C4-2B (cell line): ENCODE results near the gene GALNT10.

ENCODE experiments used
- H3K27ac ChIP-seq: fragments of 450-650 bp; 2 replicates; pipeline ENCODE4 v1.5.1; 2017
- ZFX ChIP-seq: fragments of 450-650 bp; IDR thresholded peaks from 2 replicates; pipeline ENCODE4 v1.6.1; 2017
- TF ChIP-seq, protein P1 (sequence below): fragments of 450-650 bp; conservative IDR thresholded peaks from 2 replicates; pipeline ENCODE4 v1.5.1; 2017; ENCODE audit warnings: mild to moderate bottlenecking

The GALNT10 gene

DNA sequence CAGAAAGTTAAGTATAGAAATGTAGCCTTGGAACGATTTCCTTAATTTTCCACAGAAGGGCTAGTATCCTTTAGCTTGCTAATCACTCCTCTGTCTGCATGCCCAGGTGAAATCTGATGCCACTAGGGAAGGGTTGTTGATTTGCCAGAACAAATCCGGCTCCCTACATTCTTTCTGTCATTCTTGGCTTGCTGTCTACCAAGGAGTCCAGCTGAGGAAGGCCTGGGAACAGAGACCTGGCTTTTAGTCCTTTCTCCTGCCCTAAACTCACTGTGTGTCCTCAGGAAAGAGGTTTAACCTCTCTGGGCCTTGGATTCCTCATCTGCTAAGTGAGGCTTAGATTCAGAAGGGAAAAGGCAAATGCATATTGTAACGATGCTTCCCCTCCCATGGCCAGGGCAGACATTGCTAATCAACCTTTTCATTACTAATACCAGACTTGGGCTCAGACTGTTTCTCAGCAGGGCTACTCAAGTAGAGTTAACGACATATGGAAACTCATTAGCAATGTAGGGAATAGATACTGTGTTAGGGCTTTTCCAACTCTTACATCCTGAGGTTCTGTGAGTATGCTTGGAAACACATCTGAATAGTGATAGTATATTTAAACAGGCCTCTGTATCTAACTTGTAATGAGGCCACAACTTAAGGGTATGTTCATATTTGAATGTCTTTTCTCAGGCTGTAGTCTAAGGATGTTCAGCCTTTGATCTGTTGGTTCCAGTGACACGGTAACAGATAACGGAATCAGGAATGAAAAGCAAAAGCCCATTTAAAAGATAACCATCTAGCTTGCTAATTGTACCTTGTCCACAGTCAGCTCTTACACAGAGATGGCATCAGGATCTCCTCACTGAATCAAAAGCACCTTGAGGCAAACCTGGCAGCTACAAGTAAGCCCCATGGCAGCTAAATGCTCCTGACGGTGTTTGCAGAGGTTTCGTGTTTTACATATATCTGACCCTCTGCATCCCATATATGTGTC lies 4.1 kb downstream of the GALNT10 start:
- TF ChIP-seq, protein P1, sequence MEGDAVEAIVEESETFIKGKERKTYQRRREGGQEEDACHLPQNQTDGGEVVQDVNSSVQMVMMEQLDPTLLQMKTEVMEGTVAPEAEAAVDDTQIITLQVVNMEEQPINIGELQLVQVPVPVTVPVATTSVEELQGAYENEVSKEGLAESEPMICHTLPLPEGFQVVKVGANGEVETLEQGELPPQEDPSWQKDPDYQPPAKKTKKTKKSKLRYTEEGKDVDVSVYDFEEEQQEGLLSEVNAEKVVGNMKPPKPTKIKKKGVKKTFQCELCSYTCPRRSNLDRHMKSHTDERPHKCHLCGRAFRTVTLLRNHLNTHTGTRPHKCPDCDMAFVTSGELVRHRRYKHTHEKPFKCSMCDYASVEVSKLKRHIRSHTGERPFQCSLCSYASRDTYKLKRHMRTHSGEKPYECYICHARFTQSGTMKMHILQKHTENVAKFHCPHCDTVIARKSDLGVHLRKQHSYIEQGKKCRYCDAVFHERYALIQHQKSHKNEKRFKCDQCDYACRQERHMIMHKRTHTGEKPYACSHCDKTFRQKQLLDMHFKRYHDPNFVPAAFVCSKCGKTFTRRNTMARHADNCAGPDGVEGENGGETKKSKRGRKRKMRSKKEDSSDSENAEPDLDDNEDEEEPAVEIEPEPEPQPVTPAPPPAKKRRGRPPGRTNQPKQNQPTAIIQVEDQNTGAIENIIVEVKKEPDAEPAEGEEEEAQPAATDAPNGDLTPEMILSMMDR = no peak
- TF ChIP-seq ZFX = no peak
- peak overlapping the region; percentile 46; the same call in 1 of the 2 replicates for H3K27ac ChIP-seq

DNA sequence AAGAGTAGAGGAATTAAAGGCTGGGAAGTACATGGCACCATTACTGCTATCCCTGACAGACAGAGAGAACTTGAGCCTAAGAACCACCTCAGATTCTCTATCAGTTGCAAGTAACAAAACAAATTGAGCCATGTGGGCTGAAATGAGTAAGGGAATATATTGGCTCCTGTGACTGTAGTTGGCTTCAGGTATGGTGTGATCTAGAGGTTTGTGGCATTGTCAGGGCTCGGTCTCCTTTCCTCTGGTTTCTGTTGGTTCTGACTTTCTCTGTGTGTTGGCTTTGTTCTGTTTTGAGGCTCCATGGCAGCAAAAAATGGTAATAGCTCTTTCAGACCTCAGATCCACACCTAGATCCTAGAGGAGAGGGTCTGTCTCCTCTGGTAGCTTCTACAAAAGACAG lies 5.7 kb downstream of the GALNT10 start:
- H3K27ac ChIP-seq = no peak overlapping the region
- TF ChIP-seq ZFX = no peak
- TF ChIP-seq, protein P1 = no peak

DNA sequence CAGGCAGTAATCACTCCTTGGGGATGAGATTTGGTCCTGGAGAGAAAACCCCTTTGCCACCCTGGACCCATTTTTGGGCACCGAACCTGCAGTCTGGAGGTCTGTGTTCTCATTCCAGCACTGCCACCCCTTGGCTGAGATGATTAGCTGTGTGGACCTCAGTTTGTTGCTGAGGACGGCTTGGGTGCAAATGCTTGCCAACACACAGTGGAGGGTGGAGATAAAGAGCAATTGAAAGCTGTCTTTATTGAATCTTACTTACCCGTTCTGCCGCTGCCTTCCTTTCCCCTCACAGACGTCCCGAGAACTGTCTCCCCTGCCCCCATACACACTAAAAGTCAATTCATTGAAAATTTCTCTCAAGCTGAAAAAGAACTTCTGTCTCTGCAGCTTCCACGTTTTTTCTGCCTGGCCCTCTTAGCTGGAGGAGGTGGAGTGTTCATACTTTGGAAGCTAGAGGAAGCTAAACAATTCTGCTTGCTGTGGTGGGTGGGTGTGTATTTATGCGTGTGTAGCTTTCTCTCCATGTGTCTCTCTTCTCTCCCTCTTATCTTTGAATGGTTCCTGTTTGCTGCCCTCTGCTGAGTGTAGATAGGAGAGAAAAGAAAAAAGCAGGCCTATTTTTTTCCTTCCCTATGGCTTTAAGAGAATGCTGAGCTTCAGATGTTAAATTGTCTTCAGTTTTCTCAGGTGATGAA lies 6.6 kb downstream of the GALNT10 start:
- TF ChIP-seq ZFX = no peak
- TF ChIP-seq, protein P1 = no peak; the same call in 1 of the 2 replicates
- no peak overlapping the region for H3K27ac ChIP-seq

DNA sequence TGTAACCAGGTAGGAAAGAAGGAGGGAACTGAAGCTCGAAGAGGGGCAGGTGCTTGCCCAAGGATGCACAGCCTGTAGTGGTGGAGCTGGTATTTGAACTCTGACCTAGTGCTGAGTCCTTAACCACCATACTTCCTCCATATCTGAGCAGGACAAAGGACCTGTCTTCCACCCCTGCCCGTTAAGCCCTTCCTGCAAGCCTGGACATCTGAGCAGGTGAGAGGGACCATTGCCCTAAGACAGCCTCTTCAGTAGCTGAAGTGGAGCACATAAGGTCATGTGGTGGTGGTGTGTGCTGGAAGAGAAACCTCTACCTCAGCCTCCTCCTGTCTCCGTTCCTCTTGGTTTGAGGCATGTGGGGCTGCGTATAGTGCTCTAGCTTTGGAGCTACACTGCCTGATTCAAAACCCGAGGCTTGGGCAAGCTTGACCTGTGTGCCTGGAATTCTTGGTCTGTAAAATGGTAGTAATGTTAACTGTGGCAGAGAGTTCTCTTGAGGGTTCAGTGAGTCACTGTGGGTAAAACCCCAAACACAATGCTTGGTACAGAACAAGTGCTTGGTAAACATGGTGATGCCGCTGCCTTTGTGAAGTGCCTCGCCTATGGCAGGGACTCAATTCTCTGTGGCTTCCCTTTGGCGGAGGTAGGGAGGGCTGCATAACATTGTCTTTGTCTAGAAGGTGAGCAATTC lies 7.4 kb downstream of the GALNT10 start:
- TF ChIP-seq, protein P1 = no peak
- no peak for TF ChIP-seq ZFX
- H3K27ac ChIP-seq = no peak overlapping the region

DNA sequence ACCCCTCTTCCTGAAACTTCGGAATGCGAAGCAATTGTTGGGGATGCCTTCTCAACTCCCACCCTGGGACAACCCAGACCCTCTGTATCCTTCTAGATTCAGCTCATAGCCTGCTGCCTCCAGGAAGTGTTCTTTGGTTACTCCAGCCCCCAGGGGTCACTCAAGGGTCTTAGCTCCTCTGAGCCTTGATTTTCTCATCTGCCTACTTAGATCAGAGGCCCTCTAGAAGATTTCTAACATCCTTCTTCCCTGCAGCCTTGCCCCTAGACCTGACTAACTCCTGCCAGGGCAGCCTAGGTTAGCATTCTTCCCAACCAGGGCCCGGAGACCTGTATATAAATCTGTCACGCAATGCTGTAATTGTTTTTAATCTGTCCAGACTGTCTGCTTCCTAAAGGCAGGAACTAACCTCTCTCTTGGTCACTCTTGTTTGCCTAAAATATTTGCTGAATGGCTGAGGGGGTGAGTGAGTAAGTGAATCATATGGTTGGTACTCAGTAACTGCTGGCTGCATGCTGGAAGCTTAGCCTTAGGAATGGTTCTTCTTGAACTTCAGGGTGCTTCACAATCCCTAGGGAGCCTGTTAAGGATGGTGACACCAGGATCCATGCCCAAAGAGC lies 8.2 kb downstream of the GALNT10 start:
- no peak overlapping the region for H3K27ac ChIP-seq

DNA sequence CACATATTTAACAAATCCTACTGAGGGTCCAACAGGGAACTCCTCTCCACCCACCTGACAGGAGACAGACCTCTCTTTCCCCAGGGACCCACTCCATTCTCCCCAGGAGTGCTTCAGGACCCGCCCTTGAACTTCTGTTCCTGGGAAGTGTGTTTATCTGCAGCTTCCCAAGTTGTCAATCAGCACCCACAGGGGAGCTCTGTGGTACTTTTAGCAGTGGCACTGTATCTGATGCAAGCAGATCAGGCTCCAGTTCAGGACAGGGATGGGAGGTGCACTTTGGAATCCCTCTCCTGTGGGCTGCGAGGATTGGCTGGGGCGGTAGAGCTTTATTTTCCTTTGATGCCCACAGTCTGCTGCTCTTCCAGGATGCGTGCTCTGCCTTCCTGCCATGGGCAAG lies 8.7 kb downstream of the GALNT10 start:
- H3K27ac ChIP-seq = no peak overlapping the region
- TF ChIP-seq, protein P1 = no peak
- no peak for TF ChIP-seq ZFX

More for the DNA sequence above, 8.2 kb downstream of the GALNT10 start:
- TF ChIP-seq, protein P1 = no peak
- TF ChIP-seq ZFX = no peak
